Endodermal cell (in vitro differentiated cells): ENCODE measurements around the gene EDRF1. TPM values are rescaled to one million over a fixed set of nuclear protein-coding genes. Genes with fewer than 3 reads are reported as not detected.

ENCODE experiments used
- DNase-seq: peaks from one replicate; pipeline ENCODE4 v3.0.0-alpha.2; 2017
- H3K27ac ChIP-seq: 2 replicates; pipeline ENCODE4 v1.5.1; 2013; ENCODE audit warnings: mild to moderate bottlenecking, low read depth, low read length, moderate library complexity
- H3K27me3 ChIP-seq: 2 replicates; pipeline ENCODE4 v1.6.1; 2013; ENCODE audit warnings: mild to moderate bottlenecking, low read length, moderate library complexity; ENCODE audit not compliant: insufficient read depth, control insufficient read depth, poor library complexity, severe bottlenecking
- H3K36me3 ChIP-seq: 2 replicates; pipeline ENCODE4 v1.7.0; 2013; ENCODE audit warnings: mild to moderate bottlenecking, low read length, moderate library complexity; ENCODE audit not compliant: control insufficient read depth, insufficient read depth
- H3K4me1 ChIP-seq: one replicate; pipeline ENCODE4 v1.7.0; 2013; ENCODE audit warnings: low read length; ENCODE audit not compliant: control insufficient read depth, insufficient read depth
- H3K4me3 ChIP-seq: 2 replicates; pipeline ENCODE4 v1.5.1; 2013; ENCODE audit warnings: mild to moderate bottlenecking, low read length, moderate library complexity
- H3K9ac ChIP-seq: 2 replicates; pipeline ENCODE4 v1.6.1; 2013; ENCODE audit warnings: mild to moderate bottlenecking, low read length, moderate library complexity; ENCODE audit not compliant: poor library complexity, severe bottlenecking; ENCODE audit errors: extremely low read depth
- H3K9me3 ChIP-seq: 2 replicates; pipeline ENCODE4 v1.6.1; 2013; ENCODE audit warnings: mild to moderate bottlenecking, low read length, moderate library complexity; ENCODE audit not compliant: control insufficient read depth
- H3K27ac Mint-ChIP-seq: 2 replicates; pipeline ENCODE4 v1.8.0; 2020; ENCODE audit warnings: mixed read lengths
- H3K27me3 Mint-ChIP-seq: 2 replicates; pipeline ENCODE4 v1.8.0; 2021; ENCODE audit warnings: mild to moderate bottlenecking, mixed read lengths; ENCODE audit not compliant: insufficient read depth
- H3K36me3 Mint-ChIP-seq: 2 replicates; pipeline ENCODE4 v1.8.0; 2020; ENCODE audit warnings: low read depth, mixed read lengths
- H3K4me1 Mint-ChIP-seq: 2 replicates; pipeline ENCODE4 v1.8.0; 2020; ENCODE audit warnings: mixed read lengths
- H3K4me3 Mint-ChIP-seq: 2 replicates; pipeline ENCODE4 v1.8.0; 2020; ENCODE audit warnings: mild to moderate bottlenecking, moderate library complexity, mixed read lengths
- H3K9me3 Mint-ChIP-seq: 2 replicates; pipeline ENCODE4 v1.8.0; 2020; ENCODE audit warnings: mild to moderate bottlenecking, mixed read lengths
- CTCF ChIP-seq: fragments of 200-600 bp; sonication (generic); conservative IDR thresholded peaks from 2 replicates; pipeline ENCODE4 v1.5.0; 2021; ENCODE audit warnings: antibody characterized with exemption, mild to moderate bottlenecking
- WGBS, 2 experiments: methylation state at CpG; one replicate each; pipeline versions ENCODE4 v1.1.5 to v1.1.7; 2013; ENCODE audit warnings: missing lambda C conversion rate in 2 of 2, mixed read lengths in 1 of 2; ENCODE audit not compliant: insufficient coverage in 1 of 2, insufficient read length in 1 of 2; 5-methylcytosine and 5-hydroxymethylcytosine counted together
- total RNA-seq, 2 donors: library from RNA; stranded (reverse); fragmentation: NEBNext Ultra II Directional in 1 of 2; extraction: Animal tissue kit (Norgen Biotek cat#: 25700) in 1 of 2; gene quantifications; 2 replicates in 1 of 2; 3 replicates in 1 of 2; pipeline ENCODE4 v1.2.1, GENCODE V29; 2021

EDRF1 gene
- total RNA-seq, 2 donors from 2014 or later: 44.5 to 46.8 TPM

DNA sequence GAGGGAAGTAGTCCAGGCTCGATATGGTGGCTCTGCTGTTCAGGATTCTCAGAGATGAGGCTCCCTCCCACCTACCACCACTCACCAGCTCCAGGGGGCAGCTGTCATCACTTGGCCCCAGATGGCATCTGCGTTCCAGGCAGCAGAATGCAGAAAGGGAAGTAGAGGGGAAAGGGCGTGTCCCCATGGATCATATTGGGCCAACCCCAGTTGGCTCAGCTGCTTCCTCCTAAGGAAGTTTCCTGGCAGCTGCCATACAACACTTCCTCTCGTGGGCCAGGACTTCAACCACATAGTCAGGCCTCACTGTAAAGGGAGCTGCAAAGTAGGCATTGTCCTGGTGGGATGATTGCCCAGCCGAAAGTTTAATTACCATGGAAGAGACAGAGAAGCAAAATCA lies 34.9 kb upstream of the EDRF1 start:
- H3K27ac Mint-ChIP-seq: no peak overlapping the region
- H3K27ac ChIP-seq: no peak overlapping the region
- peaks cover 3% of the 10 kb centered on the region for H3K27me3 ChIP-seq
- H3K36me3 Mint-ChIP-seq: no peaks in the 10 kb centered on the region
- no peak overlapping the region for H3K4me3 Mint-ChIP-seq
- no peaks in the 10 kb centered on the region for H3K4me1 ChIP-seq
- TF ChIP-seq CTCF: no peak
- 91 to 93% methylated on average over 2 to 5 of the region's 5 CpGs for WGBS, 2 experiments
- no peak overlapping the region for H3K9ac ChIP-seq
- H3K9me3 ChIP-seq: no peaks in the 10 kb centered on the region
- no peak overlapping the region for H3K4me3 ChIP-seq
- DNase-seq: no peak
- H3K4me1 Mint-ChIP-seq: peaks cover 4% of the 10 kb centered on the region
- H3K36me3 ChIP-seq: no peaks in the 10 kb centered on the region
- no peaks in the 10 kb centered on the region for H3K9me3 Mint-ChIP-seq
- H3K27me3 Mint-ChIP-seq: no peaks in the 10 kb centered on the region

DNA sequence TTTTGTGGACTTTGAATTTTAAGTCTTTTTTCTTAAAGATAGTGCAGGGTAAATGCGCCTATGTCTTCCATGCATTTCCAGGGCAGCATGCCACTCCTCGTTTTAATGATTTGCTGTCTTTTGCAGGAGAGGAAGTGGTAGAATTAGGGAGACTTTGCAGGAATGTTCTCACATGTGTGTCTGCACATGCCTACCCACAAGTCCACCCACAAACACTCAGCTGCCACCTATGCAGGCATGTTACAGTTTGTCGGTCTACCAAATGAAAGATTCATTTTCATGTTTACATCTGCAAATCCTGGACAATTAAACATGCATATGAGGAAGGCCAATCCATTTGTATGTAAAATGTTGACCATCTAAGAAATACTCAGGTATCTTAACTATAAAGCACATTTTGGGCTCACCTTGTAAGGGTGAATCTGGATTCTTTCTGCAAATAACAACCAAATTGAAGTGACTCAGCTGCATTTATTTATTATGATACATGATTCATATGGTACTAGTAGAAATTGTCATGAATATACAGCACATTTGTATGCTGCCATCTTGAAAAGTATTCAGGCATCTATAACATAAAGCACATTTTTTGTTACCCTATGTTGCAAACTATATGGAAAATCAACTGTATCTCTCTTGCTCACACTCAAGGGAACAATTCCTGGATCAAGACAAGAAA lies 31.9 kb upstream of the EDRF1 start:
- Mint-ChIP-seq H3K9me3 (no peaks in the 10 kb centered on the region), H3K4me1 (no peaks in the 10 kb centered on the region), H3K27me3 (no peaks in the 10 kb centered on the region), H3K36me3 (no peaks in the 10 kb centered on the region), H3K27ac (no peak overlapping the region), H3K4me3 (no peak overlapping the region)
- Histone ChIP-seq H3K9ac (no peak overlapping the region), H3K4me3 (no peak overlapping the region), H3K27ac (no peak overlapping the region), H3K4me1 (no peaks in the 10 kb centered on the region), H3K9me3 (no peaks in the 10 kb centered on the region), H3K27me3 (peaks cover 3% of the 10 kb centered on the region), H3K36me3 (no peaks in the 10 kb centered on the region)
- WGBS, 2 experiments: 83 to 84% methylated on average over 1 to 3 of the region's 3 CpGs
- no peak for DNase-seq
- TF ChIP-seq CTCF: no peak

- Histone ChIP-seq H3K9me3 (no peaks in the 10 kb centered on the region), H3K27me3 (peaks cover 3% of the 10 kb centered on the region), H3K36me3 (no peaks in the 10 kb centered on the region), H3K4me3 (no peak overlapping the region), H3K4me1 (no peaks in the 10 kb centered on the region), H3K9ac (no peak overlapping the region), H3K27ac (no peak overlapping the region)
- Mint-ChIP-seq H3K9me3 (no peaks in the 10 kb centered on the region), H3K27me3 (no peaks in the 10 kb centered on the region), H3K4me3 (no peak overlapping the region), H3K36me3 (no peaks in the 10 kb centered on the region), H3K27ac (no peak overlapping the region), H3K4me1 (no peaks in the 10 kb centered on the region)
- no peak for TF ChIP-seq CTCF
- DNase-seq: no peak
- WGBS, 2 experiments: 90 to 93% methylated on average over 8 of the region's 8 CpGs
These were observed 29.4 kb upstream of the EDRF1 start for GRCh38 chr10:125689955-125690569.
